ENCODE results near the gene CBARP. TPM values are rescaled to one million over a fixed set of nuclear protein-coding genes. Genes with fewer than 3 reads are reported as not detected.

CBARP gene
- total and polyA plus RNA-seq, 2 of the 13 experiments (the other 11 are each of a cell fraction or from before 2014, with no cell fraction given), result 1.2 to 1.4 TPM

DNA sequence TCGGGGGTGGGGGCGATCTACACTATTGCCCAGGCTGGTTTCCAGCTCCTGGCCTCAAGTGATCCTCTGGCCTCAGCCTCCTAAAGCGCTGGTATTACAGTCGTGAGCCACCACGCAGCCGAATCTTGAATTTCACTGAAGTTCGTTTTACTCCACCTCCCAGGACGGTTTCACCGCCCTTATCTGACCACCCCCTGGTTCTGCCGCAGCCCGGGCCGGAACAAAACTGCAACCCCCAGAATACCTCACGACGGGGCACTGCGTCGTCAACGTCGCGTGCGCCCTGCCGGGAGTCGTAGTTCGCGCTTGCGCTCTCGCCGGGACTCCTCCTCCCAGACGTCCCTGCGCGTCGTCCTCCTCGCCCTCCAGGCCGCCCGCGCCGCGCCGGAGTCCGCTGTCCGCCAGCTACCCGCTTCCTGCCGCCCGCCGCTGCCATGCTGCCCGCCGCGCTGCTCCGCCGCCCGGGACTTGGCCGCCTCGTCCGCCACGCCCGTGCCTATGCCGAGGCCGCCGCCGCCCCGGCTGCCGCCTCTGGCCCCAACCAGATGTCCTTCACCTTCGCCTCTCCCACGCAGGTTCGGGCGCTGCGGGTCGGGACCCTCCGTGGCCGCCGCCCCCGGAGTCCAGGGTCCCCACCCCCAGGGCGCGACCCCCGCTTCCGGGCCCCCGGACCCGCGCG is 3.8 kb upstream of the CBARP start, which contains the start of gene ATP5F1D (continued):
- TF ChIP-seq, protein P1, sequence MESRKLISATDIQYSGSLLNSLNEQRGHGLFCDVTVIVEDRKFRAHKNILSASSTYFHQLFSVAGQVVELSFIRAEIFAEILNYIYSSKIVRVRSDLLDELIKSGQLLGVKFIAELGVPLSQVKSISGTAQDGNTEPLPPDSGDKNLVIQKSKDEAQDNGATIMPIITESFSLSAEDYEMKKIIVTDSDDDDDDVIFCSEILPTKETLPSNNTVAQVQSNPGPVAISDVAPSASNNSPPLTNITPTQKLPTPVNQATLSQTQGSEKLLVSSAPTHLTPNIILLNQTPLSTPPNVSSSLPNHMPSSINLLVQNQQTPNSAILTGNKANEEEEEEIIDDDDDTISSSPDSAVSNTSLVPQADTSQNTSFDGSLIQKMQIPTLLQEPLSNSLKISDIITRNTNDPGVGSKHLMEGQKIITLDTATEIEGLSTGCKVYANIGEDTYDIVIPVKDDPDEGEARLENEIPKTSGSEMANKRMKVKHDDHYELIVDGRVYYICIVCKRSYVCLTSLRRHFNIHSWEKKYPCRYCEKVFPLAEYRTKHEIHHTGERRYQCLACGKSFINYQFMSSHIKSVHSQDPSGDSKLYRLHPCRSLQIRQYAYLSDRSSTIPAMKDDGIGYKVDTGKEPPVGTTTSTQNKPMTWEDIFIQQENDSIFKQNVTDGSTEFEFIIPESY (CRISPR knock-in tag; IDR thresholded peaks at IDR 0.05), result peak; percentile 57; the same call in 1 of the 2 replicates
- no peak for TF ChIP-seq NFIB (CRISPR knock-in tag; IDR thresholded peaks at IDR 0.05; ENCODE audit: borderline replicate concordance)
- 0 out of 2 replicates have a peak, but pooled peaks have one; percentile 25 for TF ChIP-seq ZNF670 (CRISPR knock-in tag; IDR thresholded peaks at IDR 0.05; ENCODE audit: borderline replicate concordance)
- TF ChIP-seq, protein P2, sequence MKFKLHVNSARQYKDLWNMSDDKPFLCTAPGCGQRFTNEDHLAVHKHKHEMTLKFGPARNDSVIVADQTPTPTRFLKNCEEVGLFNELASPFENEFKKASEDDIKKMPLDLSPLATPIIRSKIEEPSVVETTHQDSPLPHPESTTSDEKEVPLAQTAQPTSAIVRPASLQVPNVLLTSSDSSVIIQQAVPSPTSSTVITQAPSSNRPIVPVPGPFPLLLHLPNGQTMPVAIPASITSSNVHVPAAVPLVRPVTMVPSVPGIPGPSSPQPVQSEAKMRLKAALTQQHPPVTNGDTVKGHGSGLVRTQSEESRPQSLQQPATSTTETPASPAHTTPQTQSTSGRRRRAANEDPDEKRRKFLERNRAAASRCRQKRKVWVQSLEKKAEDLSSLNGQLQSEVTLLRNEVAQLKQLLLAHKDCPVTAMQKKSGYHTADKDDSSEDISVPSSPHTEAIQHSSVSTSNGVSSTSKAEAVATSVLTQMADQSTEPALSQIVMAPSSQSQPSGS (CRISPR knock-in tag; IDR thresholded peaks at IDR 0.05), result 0 out of 2 replicates have a peak, but pooled peaks have one; percentile 38
- TF ChIP-seq SOX13 (IDR thresholded peaks at IDR 0.05), result no peak
- TF ChIP-seq SOX13 (CRISPR knock-in tag; conservative IDR thresholded peaks at IDR 0.05 in 1 of 2, IDR thresholded peaks at IDR 0.05 in 1 of 2), result peak in 1 of 2 experiments; percentile 26; a peak in 1 of 4 replicates
- TF ChIP-seq, protein P3, sequence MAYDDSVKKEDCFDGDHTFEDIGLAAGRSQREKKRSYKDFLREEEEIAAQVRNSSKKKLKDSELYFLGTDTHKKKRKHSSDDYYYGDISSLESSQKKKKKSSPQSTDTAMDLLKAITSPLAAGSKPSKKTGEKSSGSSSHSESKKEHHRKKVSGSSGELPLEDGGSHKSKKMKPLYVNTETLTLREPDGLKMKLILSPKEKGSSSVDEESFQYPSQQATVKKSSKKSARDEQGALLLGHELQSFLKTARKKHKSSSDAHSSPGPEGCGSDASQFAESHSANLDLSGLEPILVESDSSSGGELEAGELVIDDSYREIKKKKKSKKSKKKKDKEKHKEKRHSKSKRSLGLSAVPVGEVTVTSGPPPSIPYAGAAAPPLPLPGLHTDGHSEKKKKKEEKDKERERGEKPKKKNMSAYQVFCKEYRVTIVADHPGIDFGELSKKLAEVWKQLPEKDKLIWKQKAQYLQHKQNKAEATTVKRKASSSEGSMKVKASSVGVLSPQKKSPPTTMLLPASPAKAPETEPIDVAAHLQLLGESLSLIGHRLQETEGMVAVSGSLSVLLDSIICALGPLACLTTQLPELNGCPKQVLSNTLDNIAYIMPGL (CRISPR knock-in tag; IDR thresholded peaks at IDR 0.05; ENCODE audit: borderline replicate concordance in 1 of 2, low read depth in 1 of 2), result peak; percentile 41 to 67; a peak in 2 of 4 replicates
- TF ChIP-seq, protein P4, sequence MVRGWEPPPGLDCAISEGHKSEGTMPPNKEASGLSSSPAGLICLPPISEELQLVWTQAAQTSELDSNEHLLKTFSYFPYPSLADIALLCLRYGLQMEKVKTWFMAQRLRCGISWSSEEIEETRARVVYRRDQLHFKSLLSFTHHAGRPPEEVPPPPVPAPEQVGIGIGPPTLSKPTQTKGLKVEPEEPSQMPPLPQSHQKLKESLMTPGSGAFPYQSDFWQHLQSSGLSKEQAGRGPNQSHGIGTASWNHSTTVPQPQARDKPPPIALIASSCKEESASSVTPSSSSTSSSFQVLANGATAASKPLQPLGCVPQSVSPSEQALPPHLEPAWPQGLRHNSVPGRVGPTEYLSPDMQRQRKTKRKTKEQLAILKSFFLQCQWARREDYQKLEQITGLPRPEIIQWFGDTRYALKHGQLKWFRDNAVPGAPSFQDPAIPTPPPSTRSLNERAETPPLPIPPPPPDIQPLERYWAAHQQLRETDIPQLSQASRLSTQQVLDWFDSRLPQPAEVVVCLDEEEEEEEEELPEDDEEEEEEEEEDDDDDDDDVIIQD (CRISPR knock-in tag; IDR thresholded peaks at IDR 0.05; ENCODE audit: low read depth), result no peak
- TF ChIP-seq SMAD3 (CRISPR knock-in tag; IDR thresholded peaks at IDR 0.05), result no peak
- TF ChIP-seq KDM5A (IDR thresholded peaks at IDR 0.05; ENCODE audit: borderline replicate concordance, low read length), result peak; percentile 62; the same call in 1 of the 2 replicates
- no peak for TF ChIP-seq TCF12 (IDR thresholded peaks at IDR 0.05)
- peak; percentile 17; the same call in 1 of the 2 replicates for TF ChIP-seq TCF12 (CRISPR knock-in tag; IDR thresholded peaks at IDR 0.05)
- TF ChIP-seq HOXA3 (CRISPR knock-in tag; IDR thresholded peaks at IDR 0.05), result peak; percentile 88
- TF ChIP-seq TBP (CRISPR knock-in tag; IDR thresholded peaks at IDR 0.05), result 0 out of 2 replicates have a peak, but pooled peaks have one; percentile 70
- peak; percentile 77 for TF ChIP-seq ZNF263 (CRISPR knock-in tag; IDR thresholded peaks at IDR 0.05)
- TF ChIP-seq, protein P5, sequence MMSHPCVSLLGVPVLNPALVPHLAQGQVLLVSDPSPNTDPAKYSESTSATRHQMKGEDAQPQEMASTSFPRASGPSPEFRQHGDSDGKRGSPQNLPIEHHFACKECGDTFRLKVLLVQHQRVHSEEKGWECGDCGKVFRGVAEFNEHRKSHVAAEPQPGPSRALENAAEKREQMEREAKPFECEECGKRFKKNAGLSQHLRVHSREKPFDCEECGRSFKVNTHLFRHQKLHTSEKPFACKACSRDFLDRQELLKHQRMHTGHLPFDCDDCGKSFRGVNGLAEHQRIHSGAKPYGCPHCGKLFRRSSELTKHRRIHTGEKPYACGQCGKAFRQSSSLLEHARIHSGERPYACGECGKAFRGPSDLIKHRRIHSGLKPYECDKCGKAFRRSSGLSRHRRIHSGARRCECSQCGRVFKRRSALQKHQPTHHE (CRISPR knock-in tag; IDR thresholded peaks at IDR 0.05; ENCODE audit: borderline replicate concordance), result peak; percentile 42; the same call in 1 of the 2 replicates
- TF ChIP-seq HNF4A (CRISPR knock-in tag; IDR thresholded peaks at IDR 0.05), result peak; percentile 22; the same call in 1 of the 2 replicates
- TF ChIP-seq, protein P6, sequence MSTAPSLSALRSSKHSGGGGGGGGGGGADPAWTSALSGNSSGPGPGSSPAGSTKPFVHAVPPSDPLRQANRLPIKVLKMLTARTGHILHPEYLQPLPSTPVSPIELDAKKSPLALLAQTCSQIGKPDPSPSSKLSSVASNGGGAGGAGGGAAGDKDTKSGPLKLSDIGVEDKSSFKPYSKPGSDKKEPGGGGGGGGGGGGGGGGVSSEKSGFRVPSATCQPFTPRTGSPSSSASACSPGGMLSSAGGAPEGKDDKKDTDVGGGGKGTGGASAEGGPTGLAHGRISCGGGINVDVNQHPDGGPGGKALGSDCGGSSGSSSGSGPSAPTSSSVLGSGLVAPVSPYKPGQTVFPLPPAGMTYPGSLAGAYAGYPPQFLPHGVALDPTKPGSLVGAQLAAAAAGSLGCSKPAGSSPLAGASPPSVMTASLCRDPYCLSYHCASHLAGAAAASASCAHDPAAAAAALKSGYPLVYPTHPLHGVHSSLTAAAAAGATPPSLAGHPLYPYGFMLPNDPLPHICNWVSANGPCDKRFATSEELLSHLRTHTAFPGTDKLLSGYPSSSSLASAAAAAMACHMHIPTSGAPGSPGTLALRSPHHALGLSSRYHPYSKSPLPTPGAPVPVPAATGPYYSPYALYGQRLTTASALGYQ (CRISPR knock-in tag; IDR thresholded peaks at IDR 0.05), result peak; percentile 22; the same call in 1 of the 2 replicates
